ACC112 (cell line): ENCODE measurements around the gene TAB2.

Experiments
- H2AFZ ChIP-seq: fragments of 200-600 bp; sonication (generic); one replicate; pipeline ENCODE4 v1.6.0; 2017; ENCODE audit warnings: antibody characterized with exemption, low read length; ENCODE audit not compliant: unreplicated experiment
- H3K27ac ChIP-seq: fragments of 200-600 bp; sonication (generic); 2 replicates; pipeline ENCODE4 v1.5.1; 2014; ENCODE audit warnings: low read depth, mild to moderate bottlenecking, antibody characterized with exemption, low read length, moderate library complexity
- H3K27me3 ChIP-seq: fragments of 200-600 bp; sonication (generic); 2 replicates; pipeline ENCODE4 v1.6.1; 2014; ENCODE audit warnings: mild to moderate bottlenecking, antibody characterized with exemption, low read length, moderate library complexity, mixed read lengths; ENCODE audit not compliant: insufficient read depth
- H3K36me3 ChIP-seq: fragments of 200-600 bp; sonication (generic); 2 replicates; pipeline ENCODE4 v1.6.1; 2016; ENCODE audit warnings: mild to moderate bottlenecking, antibody characterized with exemption, low read length, moderate library complexity, mixed read lengths; ENCODE audit not compliant: insufficient read depth
- H3K4me1 ChIP-seq: fragments of 200-600 bp; sonication (generic); one replicate; pipeline ENCODE4 v1.6.1; 2016; ENCODE audit warnings: low read length, mixed read lengths; ENCODE audit not compliant: insufficient read depth, unreplicated experiment, control insufficient read depth
- H3K4me3 ChIP-seq: fragments of 200-600 bp; sonication (generic); 2 replicates; pipeline ENCODE4 v1.5.1; 2014; ENCODE audit warnings: mild to moderate bottlenecking, low read depth, low read length
- H3K79me2 ChIP-seq: fragments of 200-600 bp; sonication (generic); one replicate; pipeline ENCODE4 v1.6.0; 2016; ENCODE audit warnings: low read length; ENCODE audit not compliant: control insufficient read depth, unreplicated experiment, insufficient read depth

Gene TAB2

GRCh38 chr6:149410557-149410956 is 93.0 kb downstream of the TAB2 start:
- no peak overlapping the region for H2AFZ ChIP-seq
- H3K36me3 ChIP-seq = peaks cover 23% of the 10 kb centered on the region
- no peak overlapping the region for H3K27ac ChIP-seq
- H3K4me1 ChIP-seq = no peaks in the 10 kb centered on the region
- no peaks in the 10 kb centered on the region for H3K27me3 ChIP-seq
- no peaks in the 10 kb centered on the region for H3K79me2 ChIP-seq
- no peak overlapping the region for H3K4me3 ChIP-seq

GRCh38 chr6:149414009-149414408 is 96.5 kb downstream of the TAB2 start:
- no peak overlapping the region for H3K4me3 ChIP-seq
- no peak overlapping the region for H2AFZ ChIP-seq
- H3K4me1 ChIP-seq = no peaks in the 10 kb centered on the region
- H3K27me3 ChIP-seq = no peaks in the 10 kb centered on the region
- no peak overlapping the region for H3K27ac ChIP-seq
- no peaks in the 10 kb centered on the region for H3K79me2 ChIP-seq
- peaks cover 17% of the 10 kb centered on the region for H3K36me3 ChIP-seq

- Histone ChIP-seq H3K27ac (no peak overlapping the region), H3K4me3 (no peak overlapping the region), H3K79me2 (no peaks in the 10 kb centered on the region), H3K36me3 (peaks cover 10% of the 10 kb centered on the region), H2AFZ (no peak overlapping the region), H3K4me1 (no peaks in the 10 kb centered on the region), H3K27me3 (no peaks in the 10 kb centered on the region)
Measured at GRCh38 chr6:149414821-149415220, 97.3 kb downstream of the TAB2 start.

- H3K27me3 ChIP-seq = no peaks in the 10 kb centered on the region
- H2AFZ ChIP-seq = no peak overlapping the region
- H3K79me2 ChIP-seq = no peaks in the 10 kb centered on the region
- no peak overlapping the region for H3K4me3 ChIP-seq
- no peak overlapping the region for H3K27ac ChIP-seq
- H3K36me3 ChIP-seq = no peaks in the 10 kb centered on the region
- H3K4me1 ChIP-seq = peaks cover 8% of the 10 kb centered on the region
Measured at GRCh38 chr6:149419696-149420404, 102.3 kb downstream of the TAB2 start.

- Histone ChIP-seq H3K79me2 (no peaks in the 10 kb centered on the region), H3K4me3 (no peak overlapping the region)
Measured at GRCh38 chr6:149421132-149421531, 103.6 kb downstream of the TAB2 start.

GRCh38 chr6:149422581-149422980 is 105.1 kb downstream of the TAB2 start:
- H2AFZ ChIP-seq = no peak overlapping the region
- H3K27me3 ChIP-seq = no peaks in the 10 kb centered on the region
- H3K4me3 ChIP-seq = no peak overlapping the region
- no peaks in the 10 kb centered on the region for H3K79me2 ChIP-seq
- no peak overlapping the region for H3K27ac ChIP-seq
- H3K4me1 ChIP-seq = peaks cover 8% of the 10 kb centered on the region
- H3K36me3 ChIP-seq = no peaks in the 10 kb centered on the region

More at GRCh38 chr6:149421132-149421531, 103.6 kb downstream of the TAB2 start:
- H2AFZ ChIP-seq = no peak overlapping the region
- no peaks in the 10 kb centered on the region for H3K27me3 ChIP-seq
- H3K27ac ChIP-seq = no peak overlapping the region
- no peaks in the 10 kb centered on the region for H3K36me3 ChIP-seq
- peaks cover 8% of the 10 kb centered on the region for H3K4me1 ChIP-seq

GRCh38 chr6:149423964-149424440 is 106.5 kb downstream of the TAB2 start:
- Histone ChIP-seq H3K27ac (no peak overlapping the region), H3K4me3 (peak overlapping the region; percentile 45), H3K27me3 (no peaks in the 10 kb centered on the region), H2AFZ (peak overlapping the region; percentile 82), H3K79me2 (no peaks in the 10 kb centered on the region), H3K36me3 (no peaks in the 10 kb centered on the region), H3K4me1 (peaks cover 8% of the 10 kb centered on the region)

- H3K27ac ChIP-seq = no peak overlapping the region
Measured at GRCh38 chr6:149425224-149425623, 107.7 kb downstream of the TAB2 start.

GRCh38 chr6:149425754-149426153 is 108.2 kb downstream of the TAB2 start:
- H3K27me3 ChIP-seq = no peaks in the 10 kb centered on the region
- no peaks in the 10 kb centered on the region for H3K36me3 ChIP-seq
- no peak overlapping the region for H3K4me3 ChIP-seq
- no peak overlapping the region for H3K27ac ChIP-seq
- no peak overlapping the region for H2AFZ ChIP-seq
- no peaks in the 10 kb centered on the region for H3K79me2 ChIP-seq
- H3K4me1 ChIP-seq = peaks cover 8% of the 10 kb centered on the region

More at GRCh38 chr6:149425224-149425623, 107.7 kb downstream of the TAB2 start:
- Histone ChIP-seq H2AFZ (no peak overlapping the region), H3K4me3 (no peak overlapping the region), H3K79me2 (no peaks in the 10 kb centered on the region), H3K4me1 (peaks cover 8% of the 10 kb centered on the region), H3K36me3 (no peaks in the 10 kb centered on the region), H3K27me3 (no peaks in the 10 kb centered on the region)

- Histone ChIP-seq H3K27me3 (no peaks in the 10 kb centered on the region), H3K4me3 (no peak overlapping the region), H3K4me1 (peaks cover 6% of the 10 kb centered on the region), H3K36me3 (no peaks in the 10 kb centered on the region), H3K79me2 (no peaks in the 10 kb centered on the region), H2AFZ (no peak overlapping the region), H3K27ac (no peak overlapping the region)
Measured at GRCh38 chr6:149428606-149429005, 111.1 kb downstream of the TAB2 start.
